Mesodermal cell (in vitro differentiated cells): ENCODE measurements around the gene ATP6V1B1.

Source experiments
- H3K27ac ChIP-seq: 2 replicates; pipeline ENCODE4 v1.7.0; 2013; ENCODE audit warnings: mild to moderate bottlenecking, low read depth, low read length, moderate library complexity; ENCODE audit not compliant: severe bottlenecking
- H3K36me3 ChIP-seq: 2 replicates; pipeline ENCODE4 v1.7.1; 2013; ENCODE audit warnings: mild to moderate bottlenecking, low read length, moderate library complexity; ENCODE audit not compliant: control insufficient read depth, insufficient read depth
- H3K4me1 ChIP-seq: one replicate; pipeline ENCODE4 v1.7.1; 2013; ENCODE audit warnings: mild to moderate bottlenecking, low read length; ENCODE audit not compliant: insufficient read depth, control insufficient read depth, poor library complexity, severe bottlenecking
- H3K4me3 ChIP-seq: 2 replicates; pipeline ENCODE4 v1.7.0; 2013; ENCODE audit warnings: low read length, control low read depth, mild to moderate bottlenecking; ENCODE audit not compliant: insufficient read depth, poor library complexity, severe bottlenecking; ENCODE audit errors: extremely low read depth
- H3K9me3 ChIP-seq: 2 replicates; pipeline ENCODE4 v1.7.1; 2013; ENCODE audit warnings: mild to moderate bottlenecking, low read length, moderate library complexity; ENCODE audit not compliant: control insufficient read depth
- whole genome bisulfite sequencing, 2 experiments: methylation state at CpG; one replicate each; pipeline ENCODE4 v1.1.5; 2013; ENCODE audit warnings: missing lambda C conversion rate in 2 of 2; ENCODE audit not compliant: insufficient coverage in 2 of 2; 5-methylcytosine and 5-hydroxymethylcytosine counted together

The ATP6V1B1 gene

DNA sequence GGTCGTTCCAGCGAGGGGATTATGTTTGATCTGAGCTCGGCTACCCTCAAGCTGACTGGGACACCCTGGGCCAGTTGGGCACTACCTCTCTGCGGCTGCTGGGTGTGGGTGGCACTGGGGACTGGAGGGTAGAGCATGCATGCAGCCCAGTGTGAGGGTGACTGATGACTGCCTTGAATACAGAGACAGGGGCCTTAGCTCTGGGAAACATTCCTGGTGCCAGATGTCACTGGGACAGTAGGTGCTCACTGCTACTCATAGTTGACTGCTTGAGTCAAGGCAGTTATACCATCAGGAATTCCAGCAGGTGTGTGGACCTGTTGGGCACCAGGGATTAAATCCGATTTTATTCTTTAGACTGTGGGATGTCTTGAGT lies 33.6 kb upstream of the ATP6V1B1 start:
- H3K36me3 ChIP-seq, result no peaks in the 10 kb centered on the region
- H3K9me3 ChIP-seq, result no peaks in the 10 kb centered on the region
- peak overlapping the region; percentile 37 for H3K4me3 ChIP-seq
- no peak overlapping the region for H3K27ac ChIP-seq
- H3K4me1 ChIP-seq, result peaks cover 5% of the 10 kb centered on the region
- 11 to 13% methylated on average over 5 of the region's 5 CpGs for WGBS, 2 experiments

DNA sequence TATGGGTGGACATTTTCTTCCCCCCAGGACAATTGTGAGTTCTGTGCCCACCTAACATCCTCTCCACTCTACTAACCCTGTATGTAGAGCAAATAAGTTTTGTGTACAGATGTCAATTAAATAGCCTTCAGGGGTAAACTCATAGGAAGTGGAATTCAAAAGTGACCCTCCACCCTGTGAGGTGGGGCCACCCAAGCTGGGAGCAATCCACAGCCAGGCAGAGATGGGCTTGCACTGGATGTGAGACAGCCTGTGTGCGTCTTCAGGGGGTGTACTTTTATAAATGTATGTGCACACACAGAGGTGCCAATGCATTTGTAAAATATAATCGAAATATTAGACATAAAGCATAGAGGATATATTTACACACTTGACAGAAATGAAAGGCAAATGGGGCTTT lies 33.1 kb upstream of the ATP6V1B1 start:
- Histone ChIP-seq H3K4me3 (no peak overlapping the region), H3K36me3 (no peaks in the 10 kb centered on the region), H3K9me3 (no peaks in the 10 kb centered on the region), H3K4me1 (peaks cover 5% of the 10 kb centered on the region), H3K27ac (no peak overlapping the region)
- WGBS, 2 experiments, result no CpG with 5 or more reads among the region's 2 CpGs

DNA sequence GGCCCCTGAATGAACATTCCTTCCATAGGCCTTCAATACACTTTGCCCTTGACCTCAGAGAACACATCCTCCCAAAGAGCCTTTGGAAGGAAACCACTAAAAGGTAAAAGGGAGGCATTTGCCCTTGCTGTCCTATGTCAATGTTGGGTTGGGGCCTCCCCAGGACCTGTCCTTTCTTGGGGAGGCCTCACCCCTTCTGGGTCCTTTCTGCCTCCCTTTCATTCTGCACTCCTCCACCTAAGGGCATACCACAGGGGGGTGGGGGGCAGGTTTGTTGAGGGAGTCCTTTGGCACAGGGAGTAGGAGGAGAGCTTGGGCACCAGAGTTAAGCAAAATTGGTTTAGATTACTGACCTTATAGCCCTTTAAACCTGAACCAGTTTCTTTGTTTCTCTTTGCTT lies 32.5 kb upstream of the ATP6V1B1 start:
- Histone ChIP-seq H3K27ac (no peak overlapping the region), H3K4me1 (peaks cover 5% of the 10 kb centered on the region), H3K4me3 (no peak overlapping the region), H3K36me3 (no peaks in the 10 kb centered on the region), H3K9me3 (no peaks in the 10 kb centered on the region)

DNA sequence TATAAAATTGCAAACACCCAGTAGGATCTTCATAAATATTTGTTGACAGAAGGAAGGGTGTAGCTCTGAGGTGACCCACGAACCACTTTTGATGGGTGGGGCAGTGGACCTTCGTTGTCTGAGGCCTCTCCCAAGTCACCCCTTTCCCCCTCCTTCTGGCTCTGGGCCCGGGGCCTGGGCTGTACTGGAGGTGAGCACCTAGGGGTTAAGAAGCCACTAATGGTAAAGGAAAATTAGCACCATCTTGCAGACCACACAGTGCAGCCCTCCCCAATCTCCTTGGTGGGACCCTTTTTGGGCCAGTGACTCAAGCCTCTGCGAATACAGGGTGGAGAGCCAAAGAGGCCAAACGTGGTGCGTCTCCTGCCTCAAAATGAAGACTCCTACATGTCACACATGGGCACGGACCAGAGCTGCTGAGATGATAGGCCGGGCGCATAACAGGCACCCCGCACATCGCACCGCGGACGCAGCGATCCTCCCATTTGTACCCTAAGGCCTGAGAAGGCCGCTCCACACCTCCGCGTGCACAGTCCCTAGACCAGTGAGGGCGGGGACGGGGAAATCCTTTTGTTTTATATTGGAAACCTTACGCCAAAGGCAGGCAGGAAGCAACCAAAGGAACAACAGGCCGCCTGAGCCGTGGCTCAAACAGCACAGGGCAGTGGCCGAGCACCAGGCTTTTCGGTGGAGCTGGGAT lies 31.9 kb upstream of the ATP6V1B1 start:
- peaks cover 5% of the 10 kb centered on the region for H3K4me1 ChIP-seq
- no peaks in the 10 kb centered on the region for H3K36me3 ChIP-seq
- no peak overlapping the region for H3K27ac ChIP-seq
- H3K9me3 ChIP-seq, result no peaks in the 10 kb centered on the region
- WGBS, 2 experiments, result 7 to 9% methylated on average over 20 to 21 of the region's 25 CpGs
- H3K4me3 ChIP-seq, result no peak overlapping the region

DNA sequence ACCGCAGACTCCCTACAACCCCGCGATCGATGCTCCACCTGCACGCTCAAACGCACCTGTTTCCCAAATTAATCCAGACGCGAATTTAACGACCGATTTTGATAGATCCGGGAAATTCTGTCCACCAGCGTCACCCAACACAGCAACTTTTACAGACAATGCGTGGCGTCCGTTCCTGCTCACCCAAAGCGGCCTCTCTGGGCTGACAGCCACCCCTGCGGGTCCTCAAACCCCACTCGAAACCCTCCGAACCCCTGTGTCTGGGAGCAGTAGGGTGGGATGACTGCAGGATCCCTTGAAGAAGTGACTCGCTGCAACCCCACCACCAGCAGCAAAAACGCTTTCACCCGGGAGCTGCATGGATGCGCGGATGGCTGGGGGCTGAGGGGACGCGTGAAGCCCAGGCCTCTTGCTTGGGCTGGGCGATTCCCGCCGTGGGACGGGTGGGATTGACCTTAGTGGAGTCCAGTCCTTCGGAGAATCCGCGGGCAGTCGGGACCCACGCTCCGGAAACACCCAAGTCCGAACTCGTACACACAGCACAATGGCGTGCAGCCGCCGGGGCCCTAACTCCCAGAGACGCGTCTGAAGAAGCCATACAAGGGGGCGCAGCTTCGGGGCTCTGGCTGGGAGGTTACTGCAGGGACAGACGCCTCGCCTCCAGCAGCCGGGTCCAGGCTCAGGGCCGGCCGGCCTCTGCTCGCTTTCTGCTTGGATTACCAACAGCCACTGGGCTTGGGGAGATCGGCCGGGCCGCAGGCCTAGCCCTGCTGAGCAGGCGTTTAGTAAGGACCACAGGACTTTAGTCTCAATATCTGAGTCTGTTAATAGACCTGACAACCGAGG lies 31.1 kb upstream of the ATP6V1B1 start:
- H3K36me3 ChIP-seq, result no peaks in the 10 kb centered on the region
- no peaks in the 10 kb centered on the region for H3K9me3 ChIP-seq
- peaks cover 5% of the 10 kb centered on the region for H3K4me1 ChIP-seq
- no peak overlapping the region for H3K27ac ChIP-seq
- WGBS, 2 experiments, result 6 to 9% methylated on average over 47 to 55 of the region's 56 CpGs
- H3K4me3 ChIP-seq, result no peak overlapping the region

DNA sequence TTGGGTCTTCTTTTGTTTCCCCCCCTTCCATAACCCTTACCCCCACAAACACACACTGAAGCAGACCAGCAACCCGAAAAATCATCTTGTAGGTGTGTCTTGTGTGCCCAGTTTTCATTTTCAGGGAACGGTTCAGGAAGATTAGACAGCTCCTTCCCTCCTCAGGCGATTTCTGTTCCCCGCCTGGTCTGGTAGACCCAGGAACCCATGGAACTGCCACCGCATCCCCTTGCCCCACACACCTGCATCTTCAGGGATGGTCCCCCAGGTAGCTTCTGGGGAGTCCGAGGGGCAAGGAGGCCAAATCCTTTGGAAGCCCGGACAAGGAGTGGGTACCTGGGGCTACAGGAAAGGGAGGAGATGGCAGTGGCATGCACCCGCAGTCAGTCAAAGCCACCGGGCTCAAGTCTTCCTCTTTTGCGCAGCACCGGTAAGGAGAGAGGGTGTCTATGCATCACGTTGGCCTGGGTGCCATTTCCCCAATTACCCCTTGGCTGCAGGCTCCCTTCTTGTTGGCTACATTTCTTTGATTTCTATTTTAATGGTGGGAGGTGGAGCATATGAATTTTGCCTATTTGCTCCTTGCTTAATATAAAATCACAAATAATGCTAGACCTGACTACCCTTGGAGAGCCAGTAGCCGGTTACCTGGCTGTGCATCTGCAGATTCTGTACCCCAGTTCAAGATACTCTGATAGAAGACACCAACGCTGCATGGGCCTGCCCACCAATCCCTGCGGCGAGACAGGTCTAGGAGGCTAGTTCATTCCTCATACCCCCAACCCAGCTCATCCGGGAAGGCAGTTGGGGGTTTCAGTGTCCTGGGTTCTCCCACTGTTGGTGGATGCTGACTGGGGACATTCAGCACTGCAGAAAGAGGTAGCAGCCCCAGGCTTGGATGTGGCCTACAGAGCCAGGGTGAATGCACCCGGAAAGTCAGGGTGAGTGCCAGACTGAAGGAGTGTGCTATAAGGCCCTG lies 30.0 kb upstream of the ATP6V1B1 start:
- no peaks in the 10 kb centered on the region for H3K9me3 ChIP-seq
- no peak overlapping the region for H3K4me3 ChIP-seq
- no peak overlapping the region for H3K27ac ChIP-seq
- 17 to 21% methylated on average over 8 to 11 of the region's 18 CpGs for WGBS, 2 experiments
- peaks cover 5% of the 10 kb centered on the region for H3K4me1 ChIP-seq
- no peaks in the 10 kb centered on the region for H3K36me3 ChIP-seq

DNA sequence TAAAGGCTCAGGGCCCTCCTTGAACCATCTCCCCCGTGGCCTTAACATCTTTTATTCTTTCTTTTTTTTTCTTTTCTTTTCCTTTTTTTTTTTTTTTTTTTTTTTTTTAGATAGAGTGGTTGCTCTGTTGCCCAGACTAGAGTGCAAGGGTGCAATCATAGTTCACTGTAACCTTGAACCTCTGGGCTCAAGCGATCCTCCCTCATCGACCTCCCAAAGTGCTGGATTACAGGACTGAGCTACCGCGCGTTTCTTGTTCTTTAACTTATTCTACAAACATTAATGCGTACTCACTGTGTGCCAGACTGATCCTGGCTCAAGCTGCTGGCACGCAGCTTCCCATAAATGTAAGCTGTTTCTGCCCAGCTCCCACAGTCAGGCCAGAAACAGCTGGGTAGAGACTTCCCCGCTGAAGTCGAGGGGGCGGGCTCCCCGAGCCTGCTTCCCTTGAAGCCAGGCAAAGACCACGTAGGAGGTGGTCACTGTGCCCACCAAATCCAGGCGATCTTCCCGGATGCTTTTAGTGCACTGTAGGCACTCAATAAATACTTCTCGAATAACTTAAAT lies 29.2 kb upstream of the ATP6V1B1 start:
- no peaks in the 10 kb centered on the region for H3K36me3 ChIP-seq
- peaks cover 3% of the 10 kb centered on the region for H3K4me1 ChIP-seq
- H3K9me3 ChIP-seq, result no peaks in the 10 kb centered on the region
- no peak overlapping the region for H3K4me3 ChIP-seq
- WGBS, 2 experiments, result 6 to 10% methylated on average over 9 to 11 of the region's 16 CpGs
- no peak overlapping the region for H3K27ac ChIP-seq

DNA sequence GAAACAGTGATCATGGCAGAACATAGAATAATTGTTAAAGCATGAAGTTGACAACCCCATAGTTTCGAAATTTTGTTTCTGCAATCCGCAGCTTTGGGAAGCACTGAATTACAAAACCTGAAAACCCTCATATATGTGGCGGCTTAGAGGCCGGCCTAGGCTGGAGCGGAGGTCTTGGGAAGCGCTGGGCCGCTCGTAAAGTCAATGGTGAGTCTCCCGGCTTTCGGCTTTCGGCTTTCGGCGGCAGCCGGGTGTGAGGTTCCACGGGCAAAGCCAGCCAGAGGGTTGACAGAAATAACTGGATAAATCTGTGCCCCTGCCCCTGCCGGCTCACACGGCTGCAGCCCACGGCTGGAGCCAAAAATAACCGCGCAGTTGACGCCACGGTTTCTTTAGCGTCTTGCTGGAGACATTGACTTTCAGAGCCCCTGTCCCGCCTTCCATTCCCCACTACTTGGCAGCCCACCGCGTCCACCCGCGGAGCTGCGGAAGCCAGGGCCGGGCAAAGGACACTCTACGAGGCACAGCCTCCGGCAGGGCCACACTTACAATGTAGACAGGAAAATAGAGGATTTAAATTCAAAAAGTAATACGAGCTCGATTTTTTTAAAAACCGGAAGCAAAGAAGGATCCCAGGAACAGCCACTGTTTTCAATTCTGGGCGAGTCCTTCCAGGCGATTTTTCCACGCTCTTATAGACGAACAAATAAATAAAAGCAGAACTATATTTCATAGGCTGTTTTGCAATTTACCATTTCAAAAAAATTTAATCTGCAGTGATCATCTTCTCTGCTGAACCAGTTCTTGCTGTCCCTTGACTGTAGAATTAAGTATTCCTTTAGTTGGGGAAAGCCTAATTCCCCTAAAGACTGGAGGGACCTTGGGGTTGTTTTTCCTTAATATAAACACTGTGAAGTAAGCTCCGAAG lies 28.3 kb upstream of the ATP6V1B1 start:
- H3K9me3 ChIP-seq, result no peaks in the 10 kb centered on the region
- H3K36me3 ChIP-seq, result no peaks in the 10 kb centered on the region
- no peaks in the 10 kb centered on the region for H3K4me1 ChIP-seq
- H3K27ac ChIP-seq, result no peak overlapping the region
- H3K4me3 ChIP-seq, result no peak overlapping the region
- 2 to 3% methylated on average over 28 to 36 of the region's 40 CpGs for WGBS, 2 experiments

DNA sequence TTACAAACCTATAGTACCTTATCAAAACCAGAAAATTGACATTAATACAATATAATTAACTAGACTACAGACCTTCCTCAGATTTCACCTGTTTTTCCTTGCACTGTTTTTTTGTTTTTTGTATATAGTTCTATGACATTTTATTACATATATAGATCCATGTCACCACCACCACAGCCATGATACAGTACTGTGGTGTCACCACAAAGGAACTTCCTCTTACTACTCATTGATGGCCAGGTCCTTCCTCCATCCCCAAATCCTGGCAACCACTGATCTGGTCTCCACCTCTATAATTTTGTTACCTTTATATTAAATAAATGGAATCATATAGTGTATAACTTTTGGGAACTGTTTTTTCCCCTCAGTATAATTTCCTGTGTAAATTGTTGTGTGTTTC lies 19.4 kb upstream of the ATP6V1B1 start:
- H3K4me1 ChIP-seq, result peaks cover under 1% of the 10 kb centered on the region
- H3K9me3 ChIP-seq, result no peaks in the 10 kb centered on the region
- no peak overlapping the region for H3K4me3 ChIP-seq
- no peaks in the 10 kb centered on the region for H3K36me3 ChIP-seq
- H3K27ac ChIP-seq, result no peak overlapping the region

DNA sequence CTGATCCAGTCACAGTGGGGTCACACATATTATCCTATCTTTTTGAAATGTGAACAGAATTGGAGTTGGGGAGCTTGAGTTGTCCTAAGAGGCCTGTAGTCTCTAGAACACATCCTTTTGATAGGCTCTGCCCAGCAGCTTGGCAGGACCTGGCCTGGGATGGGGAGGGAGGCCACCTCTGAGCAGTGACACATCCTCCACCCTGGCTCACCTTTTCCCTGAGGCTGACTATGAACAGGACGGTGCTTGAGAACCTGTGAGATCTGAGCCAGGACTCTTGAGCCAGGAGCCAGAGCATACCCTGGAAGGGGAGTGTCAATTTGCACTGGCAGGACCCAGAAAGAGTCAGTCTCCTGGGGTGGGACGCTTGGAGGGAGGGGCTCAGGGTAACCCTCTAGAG lies 17.7 kb upstream of the ATP6V1B1 start:
- H3K4me1 ChIP-seq, result peaks cover 14% of the 10 kb centered on the region
- H3K27ac ChIP-seq, result no peak overlapping the region
- no peaks in the 10 kb centered on the region for H3K9me3 ChIP-seq
- 71 to 83% methylated on average over 1 to 2 of the region's 2 CpGs for WGBS, 2 experiments
- no peak overlapping the region for H3K4me3 ChIP-seq
- H3K36me3 ChIP-seq, result no peaks in the 10 kb centered on the region
